ENCODE data around the gene HLCS.

- TF ChIP-seq CTCF (IDR thresholded peaks at IDR 0.05; ENCODE audit: insufficient read depth, low read length, poor library complexity, severe bottlenecking) (no peak), EZH2phosphoT487 (conservative IDR thresholded peaks at IDR 0.05; ENCODE audit: low read length) (no peak)
These were observed 173.9 kb downstream of the HLCS start for GRCh38 chr21:36792505-36792967.

Data from SU-DHL-6 (cell line).